H1 (cell line): Measurements from ENCODE around the gene MGST3. TPM values are rescaled to one million over a fixed set of nuclear protein-coding genes. Genes with fewer than 3 reads are reported as not detected.

Experiments
- BRCA1 ChIP-seq: IDR thresholded peaks from 2 replicates; pipeline ENCODE4 v1.6.1; 2012; ENCODE audit warnings: low read depth, low read length, improper control_type of control experiment
- CBX5 ChIP-seq: fragments of 300-800, 300-1000 bp; sonication (generic); IDR thresholded peaks from 2 replicates; pipeline ENCODE4 v1.7.1; 2016; ENCODE audit warnings: antibody characterized with exemption, low read length, low read depth
- CHD7 ChIP-seq: fragments of 300-600 bp; sonication (generic); IDR thresholded peaks from 2 replicates; pipeline ENCODE4 v1.7.1; 2012; ENCODE audit warnings: low read length, moderate library complexity, mild to moderate bottlenecking, inconsistent platforms; ENCODE audit not compliant: insufficient replicate concordance
- CTCF ChIP-seq, 3 experiments: IDR thresholded peaks; 1 replicate in 2 of 3; 2 replicates in 1 of 3; pipeline versions ENCODE4 v1.5.1 to v1.6.1; 2011; ENCODE audit warnings: low read length in 3 of 3, mild to moderate bottlenecking in 3 of 3, inconsistent platforms in 2 of 3, low read depth in 1 of 3, moderate library complexity in 1 of 3; ENCODE audit not compliant: insufficient read depth in 1 of 3; ENCODE audit errors: control extremely low read depth in 1 of 3
- KDM4A ChIP-seq: IDR thresholded peaks from one replicate; pipeline ENCODE4 v1.7.1; 2012; ENCODE audit warnings: low read depth, mild to moderate bottlenecking, moderate library complexity, low read length, inconsistent platforms; ENCODE audit not compliant: severe bottlenecking
- NRF1 ChIP-seq: IDR thresholded peaks from 2 replicates; pipeline ENCODE4 v1.6.1; 2011; ENCODE audit warnings: mild to moderate bottlenecking, low read depth, low read length, improper control_type of control experiment
- SIN3A ChIP-seq, 2 experiments: IDR thresholded peaks in 1 of 2; conservative IDR thresholded peaks in 1 of 2; 2 replicates each; pipeline ENCODE4 v1.6.1; 2011 to 2012; ENCODE audit warnings: low read length in 2 of 2, improper control_type of control experiment in 1 of 2, low read depth in 1 of 2, mild to moderate bottlenecking in 1 of 2
- SP2 ChIP-seq: IDR thresholded peaks from 2 replicates; pipeline ENCODE4 v1.6.1; 2012; ENCODE audit warnings: mild to moderate bottlenecking, low read length, inconsistent platforms
- ZNF274 ChIP-seq: IDR thresholded peaks from 2 replicates; pipeline ENCODE4 v1.7.0; 2012; ENCODE audit warnings: low read length, borderline replicate concordance; ENCODE audit errors: extremely low read depth
- polyA plus RNA-seq, 7 experiments: library from polyadenylated mRNA; depleted of rRNA in 3 of 7; stranded (reverse) in 5 of 7; unstranded in 2 of 7; fragments of >200 nt in 5 of 7; fragments of 200-250 nt in 2 of 7; gene quantifications; 1 replicate in 5 of 7; 2 replicates in 1 of 7; 4 replicates in 1 of 7; pipeline versions ENCODE4 v1.2.1 to v1.2.3, GENCODE V29; 2011 to 2013; ENCODE audit warnings: missing spikeins in 2 of 7, mixed read lengths in 2 of 7
- total RNA-seq: library from RNA; stranded (reverse); fragmentation: NEBNext Ultra II Directional; extraction: Animal tissue kit (Norgen Biotek cat#: 25700); gene quantifications from 2 replicates; pipeline ENCODE4 v1.2.1, GENCODE V29; 2021

Gene MGST3
- total and polyA plus RNA-seq, 2 of the 8 experiments (the other 6 are each of a cell fraction or from before 2014, with no cell fraction given), result 124 to 257 TPM

GRCh38 chr1:165703648-165704047 is 72.6 kb downstream of the MGST3 start (continued):
- no peak for TF ChIP-seq CHD7
- no peak for TF ChIP-seq CBX5
- no peak for TF ChIP-seq BRCA1
- TF ChIP-seq ZNF274, result no peak
- no peak for TF ChIP-seq NRF1
- no peak for TF ChIP-seq CTCF (IDR thresholded peaks at IDR 0.05; ENCODE audit: control extremely low read depth in 1 of 3, insufficient read depth in 1 of 3, low read depth in 1 of 3, low read length in 3 of 3)
- TF ChIP-seq KDM4A, result no peak
- no peak for TF ChIP-seq SIN3A (conservative IDR thresholded peaks at IDR 0.05 in 1 of 2, IDR thresholded peaks at IDR 0.05 in 1 of 2; ENCODE audit: low read depth in 1 of 2, low read length in 2 of 2)
- no peak for TF ChIP-seq SP2
